Natural killer cell (primary cell): Measurements from ENCODE around the gene CPSF3. TPM values are rescaled to one million over a fixed set of nuclear protein-coding genes. Genes with fewer than 3 reads are reported as not detected.

Source experiments
- ATAC-seq, 3 donors: fragments of 150-1000 bp in 2 of 3; fragments of 200-7000 bp in 1 of 3; cut with Tn5 transposase; 1 replicate in 1 of 3; 2 replicates in 2 of 3; pipeline ENCODE4 v1.10.0; 2021; ENCODE audit warnings: mild to moderate bottlenecking in 2 of 3, moderate library complexity in 2 of 3
- DNase-seq, 2 donors: peaks; one replicate each; pipeline versions ENCODE4 v3.0.0 to v3.0.0-alpha.2; 2013 to 2021; ENCODE audit warnings: mixed read lengths in 1 of 2
- H3K27ac ChIP-seq: one replicate; pipeline ENCODE4 v1.5.1; 2013; ENCODE audit warnings: mild to moderate bottlenecking, low read length
- H3K27me3 ChIP-seq: one replicate; pipeline ENCODE4 v1.6.1; 2013; ENCODE audit warnings: low read length; ENCODE audit not compliant: control insufficient read depth, insufficient read depth
- H3K36me3 ChIP-seq: one replicate; pipeline ENCODE4 v1.6.1; 2013; ENCODE audit warnings: low read length; ENCODE audit not compliant: control insufficient read depth, insufficient read depth
- H3K4me1 ChIP-seq: one replicate; pipeline ENCODE4 v1.6.1; 2013; ENCODE audit warnings: low read length; ENCODE audit not compliant: control insufficient read depth, insufficient read depth
- H3K4me3 ChIP-seq: one replicate; pipeline ENCODE4 v1.5.1; 2013; ENCODE audit warnings: low read length
- H3K9me3 ChIP-seq: one replicate; pipeline ENCODE4 v1.6.1; 2013; ENCODE audit warnings: low read length; ENCODE audit not compliant: control insufficient read depth, insufficient read depth
- H3K27ac Mint-ChIP-seq, 2 donors: one replicate each; pipeline ENCODE4 v1.8.0; 2022; ENCODE audit warnings: mild to moderate bottlenecking in 2 of 2, mixed read lengths in 2 of 2, moderate library complexity in 1 of 2
- H3K27me3 Mint-ChIP-seq, 2 donors: one replicate each; pipeline ENCODE4 v1.8.0; 2022; ENCODE audit warnings: low read depth in 2 of 2, mixed read lengths in 2 of 2
- H3K36me3 Mint-ChIP-seq: one replicate; pipeline ENCODE4 v1.8.0; 2022; ENCODE audit warnings: mixed read lengths
- H3K4me1 Mint-ChIP-seq, 2 donors: one replicate each; pipeline ENCODE4 v1.8.0; 2022; ENCODE audit warnings: mixed read lengths in 2 of 2
- H3K4me3 Mint-ChIP-seq: one replicate; pipeline ENCODE4 v1.8.0; 2022; ENCODE audit warnings: mild to moderate bottlenecking, moderate library complexity, mixed read lengths
- H3K9me3 Mint-ChIP-seq, 2 donors: one replicate each; pipeline ENCODE4 v1.8.0; 2022; ENCODE audit warnings: mixed read lengths in 2 of 2
- WGBS: methylation state at CpG from one replicate; pipeline ENCODE4 v1.1.7; 2013; ENCODE audit warnings: missing lambda C conversion rate; ENCODE audit not compliant: insufficient coverage; 5-methylcytosine and 5-hydroxymethylcytosine counted together
- intact Hi-C: fragments of 100-400 bp; cut with micrococcal nuclease; formaldehyde crosslinking; loops from one replicate; pipeline ENCODE4 v1.14.2; 2022
- total RNA-seq, 4 donors: library from RNA; stranded (reverse); fragments of 120-200 nt in 1 of 4; gene quantifications; one replicate each; pipeline versions ENCODE4 v1.2.3 to v1.2.4, GENCODE V29; 2013 to 2022
- TF ChIP-seq, protein P1 (sequence below): fragments of 200-600 bp; IDR thresholded peaks from one replicate; pipeline ENCODE4 v1.8.0; 2022; ENCODE audit warnings: antibody characterized with exemption

Gene CPSF3
- total RNA-seq, 3 donors from 2014 or later (not counting 1 experiment from before 2014, with no cell fraction given), result 28.4 to 30.7 (median 28.7) TPM

DNA sequence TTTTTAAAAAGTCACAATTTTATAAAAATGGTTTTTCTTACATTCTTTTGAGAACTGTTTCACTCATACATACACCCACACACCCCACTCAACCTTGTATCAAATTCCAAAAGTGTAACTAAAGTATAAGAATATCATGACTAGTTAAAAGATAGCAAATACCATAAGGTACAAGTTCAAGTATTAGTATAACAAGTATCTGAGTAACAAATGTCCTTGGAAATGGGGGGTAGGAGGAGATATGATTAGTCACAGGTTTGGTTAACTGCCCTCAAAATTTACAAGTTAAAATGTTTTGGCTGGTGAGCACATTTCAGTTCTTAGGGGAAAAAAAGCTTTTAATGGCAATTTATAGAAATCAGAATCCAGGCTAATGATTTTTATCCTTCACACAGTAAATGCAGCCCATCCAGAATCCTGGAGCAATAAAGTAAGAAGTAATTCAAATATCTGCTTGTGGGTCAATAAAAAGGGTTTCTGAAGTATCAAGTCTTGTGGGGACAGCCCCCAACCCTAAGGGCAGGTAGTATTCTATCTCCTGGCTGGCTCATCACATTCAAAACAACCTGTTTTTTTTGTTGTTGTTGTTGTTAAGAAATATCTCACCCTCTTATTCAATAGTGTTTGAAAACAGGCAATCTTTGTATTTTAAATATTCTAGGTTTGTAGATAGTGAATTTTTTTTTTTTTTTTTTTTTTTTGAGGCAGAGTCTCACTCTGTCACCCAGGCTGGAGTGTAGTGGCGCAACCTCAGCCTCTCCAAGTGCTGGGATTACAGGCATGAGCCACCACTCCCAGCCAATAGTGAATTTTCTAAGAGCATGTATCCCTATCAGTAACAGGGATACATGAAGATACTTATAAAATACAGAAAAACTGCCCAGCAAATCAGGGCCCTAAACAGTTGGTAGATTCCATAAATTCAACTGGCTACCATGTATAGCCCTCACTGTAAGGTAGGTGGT, 65.4 kb downstream of the CPSF3 start:
- TF ChIP-seq, protein P1, sequence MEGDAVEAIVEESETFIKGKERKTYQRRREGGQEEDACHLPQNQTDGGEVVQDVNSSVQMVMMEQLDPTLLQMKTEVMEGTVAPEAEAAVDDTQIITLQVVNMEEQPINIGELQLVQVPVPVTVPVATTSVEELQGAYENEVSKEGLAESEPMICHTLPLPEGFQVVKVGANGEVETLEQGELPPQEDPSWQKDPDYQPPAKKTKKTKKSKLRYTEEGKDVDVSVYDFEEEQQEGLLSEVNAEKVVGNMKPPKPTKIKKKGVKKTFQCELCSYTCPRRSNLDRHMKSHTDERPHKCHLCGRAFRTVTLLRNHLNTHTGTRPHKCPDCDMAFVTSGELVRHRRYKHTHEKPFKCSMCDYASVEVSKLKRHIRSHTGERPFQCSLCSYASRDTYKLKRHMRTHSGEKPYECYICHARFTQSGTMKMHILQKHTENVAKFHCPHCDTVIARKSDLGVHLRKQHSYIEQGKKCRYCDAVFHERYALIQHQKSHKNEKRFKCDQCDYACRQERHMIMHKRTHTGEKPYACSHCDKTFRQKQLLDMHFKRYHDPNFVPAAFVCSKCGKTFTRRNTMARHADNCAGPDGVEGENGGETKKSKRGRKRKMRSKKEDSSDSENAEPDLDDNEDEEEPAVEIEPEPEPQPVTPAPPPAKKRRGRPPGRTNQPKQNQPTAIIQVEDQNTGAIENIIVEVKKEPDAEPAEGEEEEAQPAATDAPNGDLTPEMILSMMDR, result no peak
- Mint-ChIP-seq H3K27me3 (no peaks in the 10 kb centered on the region), H3K4me1 (peaks cover 0 to 7% of the 10 kb centered on the region in 2 donors), H3K27ac (peak overlapping the region in 1 of 2 donors; percentile 45), H3K9me3 (no peaks in the 10 kb centered on the region), H3K36me3 (peaks cover 9% of the 10 kb centered on the region), H3K4me3 (no peak overlapping the region)
- no peak overlapping the region for H3K27ac ChIP-seq
- no peak for ATAC-seq
- intact Hi-C loops, result no loop called here
- 100% methylated on average over 1 of the region's 1 CpG for WGBS
- no peaks in the 10 kb centered on the region for H3K9me3 ChIP-seq
- H3K27me3 ChIP-seq, result no peaks in the 10 kb centered on the region
- DNase-seq, result no peak
- H3K36me3 ChIP-seq, result peaks cover 91% of the 10 kb centered on the region
- H3K4me3 ChIP-seq, result no peak overlapping the region
- H3K4me1 ChIP-seq, result no peaks in the 10 kb centered on the region

GRCh38 chr2:9490789-9491188, 67.3 kb downstream of the CPSF3 start:
- DNase-seq (no peak), ATAC-seq (no peak)
- Mint-ChIP-seq H3K27me3 (no peaks in the 10 kb centered on the region), H3K4me3 (no peak overlapping the region), H3K27ac (peak overlapping the region; percentile 45 to 58), H3K36me3 (peaks cover 9% of the 10 kb centered on the region), H3K4me1 (peaks cover 0 to 7% of the 10 kb centered on the region in 2 donors), H3K9me3 (no peaks in the 10 kb centered on the region)
- Histone ChIP-seq H3K4me3 (no peak overlapping the region), H3K36me3 (peaks cover 90% of the 10 kb centered on the region), H3K27me3 (no peaks in the 10 kb centered on the region), H3K27ac (no peak overlapping the region), H3K9me3 (no peaks in the 10 kb centered on the region), H3K4me1 (no peaks in the 10 kb centered on the region)
- 96% methylated on average over 2 of the region's 2 CpGs for WGBS
- TF ChIP-seq, protein P1, result no peak
- intact Hi-C loops, result no loop called here

DNA sequence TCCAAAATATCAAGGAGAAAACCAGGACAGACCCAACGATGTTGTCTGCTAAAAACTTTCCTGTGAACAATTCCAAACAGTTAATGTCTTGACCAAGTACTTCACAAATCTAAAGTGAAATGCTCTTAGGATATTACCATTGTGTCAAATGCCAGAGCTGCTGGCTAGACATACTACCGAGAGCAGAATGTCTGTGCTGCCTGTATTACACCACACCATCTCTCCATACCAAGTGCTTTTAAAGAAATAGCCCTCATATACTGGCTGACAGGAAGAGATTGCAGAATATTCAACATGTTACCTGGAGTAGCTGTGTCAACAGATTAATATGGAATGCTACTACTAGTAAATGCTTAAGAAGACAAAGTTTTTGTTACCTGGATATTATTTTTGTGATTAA, 69.5 kb downstream of the CPSF3 start:
- H3K27ac ChIP-seq, result no peak overlapping the region
- no peaks in the 10 kb centered on the region for H3K27me3 ChIP-seq
- Mint-ChIP-seq H3K36me3 (peaks cover 16% of the 10 kb centered on the region), H3K4me1 (peaks cover 0 to 7% of the 10 kb centered on the region in 2 donors), H3K27me3 (no peaks in the 10 kb centered on the region), H3K9me3 (no peaks in the 10 kb centered on the region), H3K27ac (peak overlapping the region; percentile 7 to 15), H3K4me3 (no peak overlapping the region)
- no peaks in the 10 kb centered on the region for H3K9me3 ChIP-seq
- no peak for ATAC-seq
- H3K36me3 ChIP-seq, result peaks cover 87% of the 10 kb centered on the region
- TF ChIP-seq, protein P1, result no peak
- intact Hi-C loops, result no loop called here
- no peak for DNase-seq
- no peak overlapping the region for H3K4me3 ChIP-seq
- no peaks in the 10 kb centered on the region for H3K4me1 ChIP-seq
- 94% methylated on average over 2 of the region's 2 CpGs for WGBS
